Kidney (tissue), 14 donors: Measurements from ENCODE around the gene CACNA1A. TPM values are rescaled to one million over a fixed set of nuclear protein-coding genes. Genes with fewer than 3 reads are reported as not detected.

Experiments used
- DNase-seq, 5 donors: peaks; one replicate each; pipeline ENCODE4 v3.0.0-alpha.2; 2013 to 2020
- FAIRE-seq: peaks from 2 replicates; lab custom pipeline; 2012; peaks lifted over from hg19 to GRCh38; lab: Jason Lieb, UNC
- H3K27ac ChIP-seq, 2 donors: one replicate each; pipeline ENCODE4 v1.7.0; 2013; ENCODE audit warnings: low read depth in 2 of 2, low read length in 2 of 2, inconsistent platforms in 1 of 2
- H3K27me3 ChIP-seq: one replicate; pipeline ENCODE4 v1.7.1; 2013; ENCODE audit warnings: low read length, inconsistent platforms; ENCODE audit not compliant: control insufficient read depth, insufficient read depth
- H3K36me3 ChIP-seq, 3 donors: one replicate each; pipeline versions ENCODE4 v1.7.0 to v1.7.1; 2013; ENCODE audit warnings: low read length in 3 of 3, control low read depth in 1 of 3, inconsistent platforms in 1 of 3; ENCODE audit not compliant: insufficient read depth in 3 of 3, control insufficient read depth in 2 of 3
- H3K4me1 ChIP-seq, 3 donors: one replicate each; pipeline versions ENCODE4 v1.7.0 to v1.7.1; 2013; ENCODE audit warnings: low read length in 3 of 3, inconsistent platforms in 1 of 3, low read depth in 1 of 3; ENCODE audit not compliant: control insufficient read depth in 2 of 3, insufficient read depth in 2 of 3
- H3K4me3 ChIP-seq, 3 donors: one replicate each; pipeline versions ENCODE4 v1.7.0 to v1.8.1; 2013; ENCODE audit warnings: low read length in 3 of 3, control low read depth in 1 of 3, inconsistent platforms in 1 of 3
- H3K9ac ChIP-seq, 3 donors: one replicate each; pipeline versions ENCODE4 v1.7.0 to v1.7.1; 2013; ENCODE audit warnings: low read length in 3 of 3, control low read depth in 1 of 3, inconsistent platforms in 1 of 3
- H3K9me3 ChIP-seq, 3 donors: one replicate each; pipeline versions ENCODE4 v1.7.0 to v1.7.1; 2013; ENCODE audit warnings: low read length in 3 of 3, control low read depth in 1 of 3, inconsistent platforms in 1 of 3; ENCODE audit not compliant: control insufficient read depth in 2 of 3, insufficient read depth in 1 of 3
- intact Hi-C: fragments of 100-400 bp; cut with DNase I; formaldehyde crosslinking; loops from one replicate; pipeline ENCODE4 v1.11.1; 2022
- polyA plus RNA-seq: library from polyadenylated mRNA; stranded (reverse); fragments of 350-450 nt; fragmentation: Illumina TruSeq; extraction: RNeasy Lipid Tissue Mini Kit (QIAGEN cat#74804); gene quantifications from one replicate; pipeline ENCODE4 v1.2.3, GENCODE V29; 2014; ENCODE audit warnings: low read depth, low replicate concordance; ENCODE audit not compliant: insufficient read depth
- total RNA-seq: library from RNA; stranded (reverse); fragmentation: NEBNext Ultra II Directional; extraction: Animal tissue kit (Norgen Biotek cat#: 25700); gene quantifications from one replicate; pipeline ENCODE4 v1.2.1, GENCODE V29; 2021
- TF ChIP-seq, protein P1 (sequence below): IDR thresholded peaks from 3 replicates; pipeline ENCODE4 v1.5.1; 2012; ENCODE audit warnings: mild to moderate bottlenecking, moderate library complexity, borderline replicate concordance; ENCODE audit not compliant: insufficient read depth; ENCODE audit errors: extremely low read depth
- donor health status: control.
- donor health status: control.
- donor health status: control.
- donor health status: control.
- donor health status: control.
- donor health status: DM: yes; HTN: yes; CAD: no.
- donor health status: Normal renal cell carcinoma (clear cell type).

CACNA1A gene
- total and polyA plus RNA-seq, 2 donors from 2014 or later, result 0.30 to 1.7 TPM

DNA sequence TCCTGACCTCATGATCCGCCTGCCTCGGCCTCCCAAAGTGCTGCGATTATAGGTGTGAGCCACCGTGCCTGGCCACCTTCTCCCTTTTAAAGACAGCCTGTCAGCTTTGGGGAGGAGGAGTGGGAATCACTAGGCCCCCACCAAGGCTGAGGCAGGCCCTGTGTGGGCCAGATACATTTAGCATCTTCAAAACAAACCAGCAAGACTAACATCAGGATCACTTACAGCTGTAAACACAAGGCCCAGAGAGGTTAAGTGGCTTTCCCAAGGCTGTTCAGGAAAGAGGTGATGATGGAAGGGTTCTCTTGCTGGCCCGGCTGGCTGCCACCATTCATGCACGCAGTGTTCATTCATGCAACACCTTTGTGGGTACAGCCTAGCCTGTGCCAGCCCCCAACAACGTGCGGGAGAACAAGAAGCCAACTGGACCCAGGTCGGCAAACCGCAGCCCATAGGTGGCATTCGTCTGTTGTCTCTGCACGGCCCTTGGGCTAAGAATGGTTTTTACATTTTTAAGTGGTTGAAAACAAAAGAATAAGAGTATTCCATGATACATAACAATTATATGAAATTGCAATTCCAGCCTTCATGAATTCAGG lies 333.0 kb downstream of the CACNA1A start:
- Histone ChIP-seq H3K9ac (no peak overlapping the region), H3K9me3 (no peaks in the 10 kb centered on the region), H3K27me3 (no peaks in the 10 kb centered on the region), H3K36me3 (no peaks in the 10 kb centered on the region), H3K27ac (no peak overlapping the region), H3K4me3 (no peak overlapping the region), H3K4me1 (peaks cover 0 to 16% (median 5%) of the 10 kb centered on the region in 3 donors)
- TF ChIP-seq, protein P1, sequence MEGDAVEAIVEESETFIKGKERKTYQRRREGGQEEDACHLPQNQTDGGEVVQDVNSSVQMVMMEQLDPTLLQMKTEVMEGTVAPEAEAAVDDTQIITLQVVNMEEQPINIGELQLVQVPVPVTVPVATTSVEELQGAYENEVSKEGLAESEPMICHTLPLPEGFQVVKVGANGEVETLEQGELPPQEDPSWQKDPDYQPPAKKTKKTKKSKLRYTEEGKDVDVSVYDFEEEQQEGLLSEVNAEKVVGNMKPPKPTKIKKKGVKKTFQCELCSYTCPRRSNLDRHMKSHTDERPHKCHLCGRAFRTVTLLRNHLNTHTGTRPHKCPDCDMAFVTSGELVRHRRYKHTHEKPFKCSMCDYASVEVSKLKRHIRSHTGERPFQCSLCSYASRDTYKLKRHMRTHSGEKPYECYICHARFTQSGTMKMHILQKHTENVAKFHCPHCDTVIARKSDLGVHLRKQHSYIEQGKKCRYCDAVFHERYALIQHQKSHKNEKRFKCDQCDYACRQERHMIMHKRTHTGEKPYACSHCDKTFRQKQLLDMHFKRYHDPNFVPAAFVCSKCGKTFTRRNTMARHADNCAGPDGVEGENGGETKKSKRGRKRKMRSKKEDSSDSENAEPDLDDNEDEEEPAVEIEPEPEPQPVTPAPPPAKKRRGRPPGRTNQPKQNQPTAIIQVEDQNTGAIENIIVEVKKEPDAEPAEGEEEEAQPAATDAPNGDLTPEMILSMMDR, result no peak
- FAIRE-seq (no peak), DNase-seq (no peak)
- intact Hi-C loops, result no loop called here

DNA sequence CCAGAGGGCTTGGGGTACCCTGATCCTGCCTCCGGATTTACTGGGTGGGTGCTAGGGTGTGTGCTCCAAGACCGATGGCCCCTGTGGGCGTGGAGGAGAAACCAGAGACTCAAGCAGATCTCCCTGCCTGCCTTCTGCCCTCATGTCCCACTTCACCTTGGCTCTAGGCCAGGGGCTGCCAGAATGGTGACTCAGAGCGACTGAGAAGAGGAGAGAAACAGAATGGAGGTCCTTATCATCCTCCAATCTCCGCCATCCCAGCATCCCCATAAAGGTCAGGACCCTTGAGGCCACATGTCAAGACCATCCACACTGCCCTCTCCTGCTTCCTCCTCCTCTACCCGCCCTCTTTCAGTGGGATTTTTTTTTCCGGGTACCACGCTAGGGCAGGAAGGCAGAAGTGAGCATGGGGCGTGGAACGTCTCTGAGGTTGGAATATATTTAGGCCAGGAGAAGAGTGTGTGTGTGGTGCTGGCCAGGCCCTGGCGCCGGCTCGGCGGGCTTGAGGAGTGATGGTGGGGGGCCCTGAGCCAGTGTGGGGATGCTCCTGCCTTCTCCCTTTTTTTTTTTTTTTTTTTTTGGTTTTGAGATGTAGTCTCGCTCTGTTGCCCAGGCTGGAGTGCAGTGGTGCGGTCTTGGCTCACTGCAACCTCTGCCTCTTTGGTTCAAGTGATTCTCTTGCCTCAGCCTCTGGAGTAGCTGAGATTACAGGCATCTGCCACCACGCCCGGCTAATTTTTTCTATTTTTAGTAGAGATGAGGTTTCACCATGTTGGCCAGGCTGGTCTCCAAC lies 333.7 kb downstream of the CACNA1A start:
- Histone ChIP-seq H3K4me1 (peaks cover 0 to 16% (median 5%) of the 10 kb centered on the region in 3 donors), H3K9ac (peak overlapping the region in 1 of 3 donors; percentile 19), H3K4me3 (no peak overlapping the region), H3K27me3 (no peaks in the 10 kb centered on the region), H3K27ac (peak overlapping the region; percentile 51 to 54), H3K36me3 (no peaks in the 10 kb centered on the region), H3K9me3 (no peaks in the 10 kb centered on the region)
- TF ChIP-seq, protein P1, result no peak
- intact Hi-C loops, result no loop called here
- no peak for FAIRE-seq
- peak in 2 of 5 donors; percentile 63 to 96 for DNase-seq

DNA sequence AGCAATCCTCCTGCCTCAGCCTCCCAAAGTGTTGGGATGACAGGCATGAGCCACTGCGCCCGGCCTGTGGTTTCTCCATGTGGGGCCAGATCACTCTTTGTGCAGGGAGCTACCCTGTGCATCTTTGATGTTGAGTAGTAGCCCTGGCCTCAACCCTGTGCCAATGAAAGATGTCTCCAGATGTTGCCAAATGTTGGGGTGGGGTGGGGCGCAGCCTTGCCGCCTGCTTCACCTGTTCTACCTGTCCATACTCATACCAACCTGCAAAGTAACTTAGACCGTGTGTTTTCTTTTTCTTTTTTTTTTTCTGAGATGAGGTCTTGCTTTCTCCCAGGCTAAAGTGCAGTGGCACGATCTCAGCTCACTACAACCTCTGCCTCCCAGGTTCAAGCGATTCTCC lies 335.1 kb downstream of the CACNA1A start:
- H3K9me3 ChIP-seq, result no peaks in the 10 kb centered on the region
- no peaks in the 10 kb centered on the region for H3K36me3 ChIP-seq
- H3K4me1 ChIP-seq, result peaks cover 0 to 21% (median 5%) of the 10 kb centered on the region in 3 donors
- no peaks in the 10 kb centered on the region for H3K27me3 ChIP-seq
- FAIRE-seq, result no peak
- TF ChIP-seq, protein P1, result no peak
- no peak overlapping the region for H3K9ac ChIP-seq
- H3K4me3 ChIP-seq, result no peak overlapping the region
- DNase-seq, result no peak
- no peak overlapping the region for H3K27ac ChIP-seq
- intact Hi-C loops, result no loop called here
